Stimulated activated CD4-positive, alpha-beta T cell treated with anti-CD3 and anti-CD28 coated beads, Interleukin-15, amount 100 ng/mL, for 48 hours (primary cell): Measurements from ENCODE around the gene ACBD4.
A peak's percentile ranks its signal among the peaks of the same experiment; 100 is the strongest.

Experiments used
- DNase-seq, 2 donors: peaks; one replicate each; pipeline ENCODE4 v3.0.0-alpha.2; 2020; ENCODE audit warnings: low read depth in 2 of 2

ACBD4 gene

GRCh38 chr17:45155483-45155882 lies 20.0 kb downstream of the ACBD4 start:
- DNase-seq, result no peak

- no peak for DNase-seq
Measured at GRCh38 chr17:45156242-45156641, 20.8 kb downstream of the ACBD4 start.

- DNase-seq, result no peak
Measured at GRCh38 chr17:45160447-45161287, 25.2 kb downstream of the ACBD4 start.

DNA sequence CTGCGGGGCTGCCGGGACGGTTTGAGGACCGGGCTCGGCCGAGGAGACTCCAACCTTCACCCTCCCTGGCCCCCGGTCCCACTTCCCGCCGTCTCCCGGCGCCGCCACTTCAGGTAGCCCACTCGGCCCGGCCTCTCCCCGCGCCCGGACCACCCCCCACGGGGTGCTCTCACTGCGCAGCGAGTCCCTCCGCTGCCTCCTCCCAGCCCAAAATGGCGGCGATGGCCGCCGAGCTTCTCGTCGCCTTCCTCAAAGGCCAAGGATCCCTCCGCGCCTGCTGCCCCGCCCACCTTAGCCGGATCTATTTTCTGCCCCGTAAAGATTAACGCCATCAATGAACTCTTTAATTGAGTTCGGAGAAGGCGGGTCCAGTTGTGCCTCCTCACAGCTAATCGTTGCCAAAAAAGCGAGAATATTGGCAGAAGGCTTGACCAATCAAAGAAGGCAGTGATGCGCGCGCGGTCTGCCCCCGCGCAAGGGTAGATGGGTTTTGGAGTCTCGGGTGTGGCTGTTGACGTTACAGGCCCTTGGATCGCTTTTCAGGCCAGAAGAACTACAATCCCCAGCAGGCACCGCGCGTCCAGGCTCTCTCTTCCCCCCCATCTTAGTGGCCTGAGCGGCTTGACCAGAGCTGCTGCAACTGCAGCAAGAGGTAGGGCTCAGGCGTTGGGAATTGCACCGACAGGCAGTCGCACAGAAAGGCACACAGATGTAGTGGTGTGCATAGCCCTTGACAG lies 26.0 kb downstream of the ACBD4 start, which contains the start of gene HEXIM2:
TSS of gene HEXIM2 (plus strand) at position 588 of the 737 bp plus-strand sequence. CDS start 919 bp downstream, outside the sequence.
- peak; percentile 95 to 96 for DNase-seq

DNA sequence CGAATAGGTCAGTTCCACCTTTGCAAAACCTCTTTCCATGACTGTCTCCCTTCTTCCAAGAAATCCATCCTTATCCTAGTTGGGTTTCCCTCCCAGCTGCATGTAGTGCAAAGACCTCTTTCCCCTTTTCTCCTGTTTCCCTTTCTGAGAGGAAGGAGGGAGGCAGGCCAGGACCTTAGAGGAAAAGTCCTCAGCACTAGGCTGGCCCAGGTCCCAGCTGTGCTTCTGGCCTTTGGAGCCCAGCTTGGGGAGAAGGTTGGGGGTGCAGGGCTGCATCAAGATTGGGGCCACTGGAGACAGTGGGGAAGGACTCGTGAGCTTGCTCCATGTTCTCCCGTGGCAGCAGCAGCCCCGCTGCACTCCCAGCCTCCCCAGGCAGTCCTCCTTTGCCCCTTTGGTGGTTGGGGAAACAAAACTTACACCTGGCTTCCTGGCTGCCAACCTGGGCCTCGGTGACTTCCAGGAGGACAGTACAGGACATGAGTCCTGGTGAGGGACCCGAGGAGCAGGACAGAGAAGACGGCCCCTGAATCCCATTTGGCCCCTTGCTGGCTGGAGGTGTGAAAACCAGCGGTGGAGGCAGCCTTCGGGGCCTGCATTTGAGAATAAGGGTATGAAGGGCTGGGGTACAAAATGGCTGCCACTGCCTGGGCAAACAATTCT lies 26.7 kb downstream of the ACBD4 start:
- DNase-seq, result no peak

DNA sequence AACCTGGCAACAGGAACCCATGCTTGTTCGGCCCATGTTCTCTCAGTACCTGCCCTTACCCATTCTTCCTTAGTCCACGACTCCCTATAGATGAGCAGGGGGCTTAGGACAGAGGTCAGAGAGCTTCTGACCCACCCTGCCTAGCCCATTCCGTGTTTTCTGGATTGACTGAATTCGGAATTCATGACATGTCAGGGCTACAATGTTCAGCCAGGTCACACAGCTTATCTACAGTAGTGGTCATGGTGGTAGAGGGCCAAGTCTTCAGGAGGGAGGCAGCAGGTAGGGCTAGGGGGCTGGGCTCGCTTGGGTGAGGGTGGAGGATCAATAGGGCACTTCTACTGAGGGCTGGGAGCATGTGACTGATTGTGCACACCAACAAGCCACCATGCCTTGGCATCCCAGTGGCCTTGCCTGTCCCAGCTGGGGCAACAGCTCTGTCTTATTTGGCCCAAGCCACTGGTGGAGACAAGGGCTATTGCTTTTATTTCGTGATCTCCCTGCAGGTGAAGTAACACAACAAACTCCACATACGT lies 29.3 kb downstream of the ACBD4 start:
- no peak for DNase-seq

GRCh38 chr17:45168991-45169752 lies 33.7 kb downstream of the ACBD4 start:
- no peak for DNase-seq

DNA sequence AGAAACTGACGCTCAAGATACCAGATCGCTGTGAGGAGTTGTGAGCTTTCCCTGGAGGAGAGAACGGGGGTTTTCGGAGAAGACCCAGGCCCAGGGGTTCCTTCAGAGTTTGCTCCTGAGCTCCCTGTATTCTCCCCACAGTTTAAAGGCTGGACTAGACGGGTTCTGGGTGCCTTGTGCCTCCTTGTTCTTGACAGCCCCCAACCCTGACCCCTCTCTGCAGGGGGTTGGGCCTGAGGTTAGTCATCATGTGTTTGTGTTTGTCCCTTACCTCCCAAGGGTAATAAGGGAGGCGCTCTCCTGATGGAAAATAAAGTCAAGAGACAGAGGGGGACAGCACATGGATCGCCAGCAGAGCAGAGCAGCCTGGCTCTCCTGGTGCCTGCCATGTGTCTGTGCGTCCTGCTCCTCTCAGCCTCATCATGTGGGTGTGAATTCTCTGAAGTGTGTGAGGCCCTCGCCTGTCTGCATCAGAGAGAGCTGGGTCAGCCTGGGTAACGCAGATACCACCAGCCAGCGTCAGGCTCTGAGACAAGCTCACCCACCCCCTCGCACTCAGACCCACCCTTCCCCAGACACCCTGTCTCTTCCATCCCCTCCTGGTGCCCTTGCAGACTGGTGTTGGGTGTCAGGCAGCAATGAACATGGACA lies 34.9 kb downstream of the ACBD4 start:
- no peak for DNase-seq

GRCh38 chr17:45170931-45171337 lies 35.4 kb downstream of the ACBD4 start:
- no peak for DNase-seq

DNA sequence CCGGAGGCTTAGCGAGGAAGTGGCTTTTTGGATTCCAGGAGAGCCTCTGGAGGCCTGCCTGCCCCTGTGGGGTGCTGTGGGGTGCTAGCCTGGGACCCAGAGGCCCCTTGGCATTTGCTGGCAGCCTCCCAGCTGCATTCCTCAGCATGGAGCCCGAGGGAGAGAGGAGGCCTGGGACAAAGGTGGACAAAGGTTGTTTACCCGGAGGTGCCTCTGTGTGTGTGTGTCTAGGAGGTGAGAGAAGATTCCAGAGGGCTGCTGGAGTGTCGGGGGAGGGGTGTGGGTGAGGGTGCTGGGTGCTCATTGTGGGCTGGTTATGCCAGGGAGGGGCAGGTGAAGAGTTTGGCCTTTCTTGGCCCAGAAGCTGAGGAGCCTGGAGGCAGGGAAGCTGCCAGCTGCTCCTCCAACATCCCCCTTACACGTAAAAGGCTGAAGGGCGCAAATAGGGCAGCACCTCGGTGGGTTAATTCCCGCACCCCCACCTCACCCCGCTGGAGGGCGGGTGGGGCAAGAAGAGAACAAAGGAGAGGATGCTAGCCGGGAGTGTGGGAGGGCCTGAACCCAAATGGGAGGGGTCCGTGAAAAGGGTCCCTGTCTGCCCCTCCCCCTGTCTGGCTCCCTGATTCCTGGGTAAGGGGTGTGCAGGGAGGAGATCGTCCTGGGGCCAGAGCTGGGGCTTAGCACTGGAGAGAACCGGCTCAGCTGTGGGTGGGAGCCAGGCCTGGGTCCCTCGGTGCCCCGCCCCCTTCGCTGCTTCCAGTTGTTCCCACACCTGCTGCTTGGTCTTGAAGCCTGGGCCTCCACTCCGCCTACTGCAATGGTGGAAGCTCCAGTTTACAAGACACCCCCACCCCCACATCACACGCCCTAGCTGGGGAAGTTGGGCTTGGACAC lies 36.1 kb downstream of the ACBD4 start:
- DNase-seq, result no peak

GRCh38 chr17:45172232-45172540 lies 36.7 kb downstream of the ACBD4 start:
- no peak for DNase-seq

DNA sequence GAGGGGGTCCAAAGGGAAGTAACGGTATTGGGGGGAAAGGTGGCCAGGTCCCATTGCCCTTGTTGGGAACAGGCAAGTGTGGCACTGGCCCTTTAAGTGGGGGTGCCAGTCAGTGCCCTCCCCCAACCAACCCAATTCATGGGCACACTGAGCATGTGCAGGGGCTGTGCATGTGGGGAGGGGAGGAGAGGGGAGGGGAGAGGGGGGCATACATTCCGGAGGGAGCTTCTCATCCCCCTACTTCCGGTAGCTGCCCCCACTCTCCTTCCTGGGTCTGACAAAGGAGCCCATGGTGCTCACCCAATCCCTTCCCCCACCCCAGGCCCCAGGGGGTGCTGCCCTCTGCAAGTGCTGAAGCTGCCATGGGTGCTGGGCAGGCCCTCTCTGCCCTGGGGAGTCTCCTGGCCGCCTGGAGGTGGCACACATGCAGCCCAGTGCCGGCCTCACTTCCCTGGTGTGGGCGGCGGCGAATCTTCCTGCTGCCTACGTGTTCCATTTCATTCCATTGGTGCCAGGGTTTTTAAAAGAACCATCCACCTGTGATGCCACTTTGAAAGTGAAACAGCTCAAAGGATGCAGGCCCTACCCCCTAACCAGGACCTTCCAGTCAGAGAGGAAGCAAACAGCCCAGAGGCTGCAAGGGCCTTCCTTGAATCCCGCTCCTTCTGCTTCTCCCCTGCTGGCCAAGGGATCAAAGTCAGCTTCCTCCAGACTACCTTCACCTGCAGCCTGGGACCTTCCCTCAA lies 37.2 kb downstream of the ACBD4 start:
- peak; percentile 39 to 43 for DNase-seq

DNA sequence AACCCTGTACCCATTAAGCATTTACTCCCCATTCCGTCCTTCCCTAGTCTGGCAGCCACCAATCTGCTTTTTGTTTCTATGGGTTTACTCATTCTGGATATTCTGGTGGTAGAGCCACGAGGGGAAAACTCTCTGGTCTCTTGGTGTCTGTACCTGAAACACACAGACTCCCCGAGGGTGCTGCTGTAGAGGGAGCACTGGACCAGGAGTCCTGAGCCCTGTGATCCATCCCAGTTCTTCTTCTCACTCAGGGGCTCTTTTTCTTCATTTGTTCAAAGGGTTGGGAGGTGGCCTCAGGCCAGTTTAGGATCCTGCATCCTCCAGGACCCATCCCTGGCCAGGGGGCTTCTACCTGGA lies 40.2 kb downstream of the ACBD4 start:
- DNase-seq, result no peak

DNA sequence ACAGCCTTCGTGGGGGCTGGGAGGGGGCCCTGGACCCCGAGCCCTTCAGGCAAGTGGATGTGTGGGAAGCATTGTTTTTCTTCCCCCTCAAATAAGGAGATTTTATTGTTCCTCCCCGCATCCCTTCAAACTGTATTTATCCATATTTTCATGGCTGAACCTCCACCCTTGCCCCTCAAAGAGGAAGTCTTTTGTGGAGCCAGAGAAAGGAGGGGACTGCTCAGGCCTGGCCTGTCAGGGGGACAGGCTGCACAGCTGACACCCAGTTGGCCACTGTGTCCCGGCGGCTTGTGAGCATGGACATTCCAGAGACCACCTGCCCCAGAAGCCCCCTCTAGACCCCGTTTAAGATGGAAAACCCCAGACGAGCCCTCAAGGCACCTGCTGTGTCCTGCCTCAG lies 42.1 kb downstream of the ACBD4 start:
- DNase-seq, result no peak

- no peak for DNase-seq
Measured at GRCh38 chr17:45184144-45184543, 48.7 kb downstream of the ACBD4 start.

- no peak for DNase-seq
Measured at GRCh38 chr17:45186801-45187354, 51.4 kb downstream of the ACBD4 start.

DNA sequence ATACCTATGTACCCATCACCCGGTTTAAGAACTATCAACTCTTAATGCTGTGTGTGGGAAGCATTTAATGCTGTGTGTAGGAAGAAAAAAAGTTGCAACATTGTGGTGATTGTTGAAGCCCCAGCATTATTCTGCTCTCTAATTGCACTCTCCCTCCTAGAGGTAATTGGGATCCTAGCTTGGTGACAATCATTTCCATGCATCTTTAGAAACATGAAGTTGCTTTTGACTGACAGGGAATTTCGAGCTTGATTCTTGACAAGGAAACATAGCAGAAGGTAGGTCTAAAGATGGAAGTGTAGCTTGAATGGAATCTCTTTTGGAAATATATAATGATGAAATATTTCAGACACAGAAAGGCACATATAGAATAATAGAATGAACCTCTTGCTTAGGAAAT lies 53.5 kb downstream of the ACBD4 start:
- DNase-seq, result no peak

DNA sequence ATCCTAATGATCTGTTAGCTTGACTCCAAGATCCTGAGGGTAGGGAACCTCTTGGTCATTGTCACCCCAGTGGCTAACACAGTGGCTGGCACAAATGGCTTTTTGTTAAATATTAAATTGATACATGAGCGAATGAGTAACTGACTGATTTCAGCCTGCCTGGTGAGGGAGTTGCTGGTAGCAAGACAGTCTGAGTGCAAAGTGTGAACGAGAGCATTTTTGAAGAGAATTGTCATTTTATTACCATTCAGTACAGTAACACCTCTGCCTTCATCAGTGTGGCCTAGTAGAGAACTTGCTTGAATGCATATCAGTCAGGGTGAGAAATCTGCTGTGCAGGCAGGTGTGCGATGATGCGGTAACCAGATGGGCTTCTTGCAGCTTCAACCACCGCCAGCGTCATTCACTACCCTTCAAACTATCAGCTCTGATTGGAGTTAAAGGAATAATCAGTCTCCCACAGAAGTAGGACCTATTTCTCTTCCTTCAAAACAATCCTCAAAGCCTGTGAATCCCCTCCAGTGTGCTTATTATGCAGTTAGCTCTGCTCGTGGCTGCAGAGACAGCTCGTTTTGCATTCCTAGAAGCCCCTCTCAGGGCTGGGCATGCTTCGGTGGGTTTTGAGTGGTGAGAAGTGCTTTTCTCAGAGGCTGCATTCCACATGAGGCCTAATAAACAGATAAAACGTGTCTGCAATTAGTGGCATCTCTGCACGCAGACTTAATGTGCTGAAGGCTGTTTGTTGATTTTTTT lies 55.2 kb downstream of the ACBD4 start:
- no peak for DNase-seq
